Lower leg skin (tissue), 3 donors: ENCODE measurements around the gene TRAPPC2L.

Source experiments
- POLR2A ChIP-seq, 2 donors: fragments of 450-650 bp; IDR thresholded peaks; one replicate each; pipeline ENCODE4 v1.6.1; 2016 to 2017; ENCODE audit warnings: antibody characterized with exemption in 2 of 2, mild to moderate bottlenecking in 1 of 2, moderate library complexity in 1 of 2
- TF ChIP-seq, protein P1 (sequence below), 3 donors: fragments of 450-650 bp; IDR thresholded peaks; one replicate each; pipeline ENCODE4 v1.5.1; 2016; ENCODE audit warnings: antibody characterized with exemption in 3 of 3, mild to moderate bottlenecking in 3 of 3, moderate library complexity in 2 of 3

DNA sequence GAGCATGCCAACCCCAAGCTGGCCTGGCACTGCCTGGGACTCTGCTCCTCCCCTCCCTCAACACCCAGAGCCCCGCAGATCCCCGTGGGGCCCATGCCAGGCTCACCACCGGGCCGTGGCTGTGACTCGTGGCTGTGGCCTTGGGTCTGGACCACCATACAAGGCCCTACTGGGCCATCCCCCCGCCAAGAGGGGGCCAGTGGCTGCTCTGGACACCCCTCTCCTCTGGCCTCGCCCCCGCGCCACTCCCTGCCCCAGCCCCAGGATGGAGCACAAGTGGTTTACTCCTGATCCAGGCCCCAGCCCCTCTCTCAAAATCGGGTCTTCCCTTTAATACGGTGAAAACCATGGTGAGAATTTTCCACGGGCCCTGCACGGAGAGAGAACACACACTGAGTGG lies 6.5 kb downstream of the TRAPPC2L start:
- TF ChIP-seq, protein P1, sequence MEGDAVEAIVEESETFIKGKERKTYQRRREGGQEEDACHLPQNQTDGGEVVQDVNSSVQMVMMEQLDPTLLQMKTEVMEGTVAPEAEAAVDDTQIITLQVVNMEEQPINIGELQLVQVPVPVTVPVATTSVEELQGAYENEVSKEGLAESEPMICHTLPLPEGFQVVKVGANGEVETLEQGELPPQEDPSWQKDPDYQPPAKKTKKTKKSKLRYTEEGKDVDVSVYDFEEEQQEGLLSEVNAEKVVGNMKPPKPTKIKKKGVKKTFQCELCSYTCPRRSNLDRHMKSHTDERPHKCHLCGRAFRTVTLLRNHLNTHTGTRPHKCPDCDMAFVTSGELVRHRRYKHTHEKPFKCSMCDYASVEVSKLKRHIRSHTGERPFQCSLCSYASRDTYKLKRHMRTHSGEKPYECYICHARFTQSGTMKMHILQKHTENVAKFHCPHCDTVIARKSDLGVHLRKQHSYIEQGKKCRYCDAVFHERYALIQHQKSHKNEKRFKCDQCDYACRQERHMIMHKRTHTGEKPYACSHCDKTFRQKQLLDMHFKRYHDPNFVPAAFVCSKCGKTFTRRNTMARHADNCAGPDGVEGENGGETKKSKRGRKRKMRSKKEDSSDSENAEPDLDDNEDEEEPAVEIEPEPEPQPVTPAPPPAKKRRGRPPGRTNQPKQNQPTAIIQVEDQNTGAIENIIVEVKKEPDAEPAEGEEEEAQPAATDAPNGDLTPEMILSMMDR (IDR thresholded peaks at IDR 0.05), result no peak
- TF ChIP-seq POLR2A (IDR thresholded peaks at IDR 0.05), result no peak
